Liver (tissue), 3 donors: ENCODE results near the gene EMILIN3.

Source experiments
- RAD21 ChIP-seq, 2 donors: IDR thresholded peaks; 2 replicates each; pipeline ENCODE4 v1.6.1; 2016; ENCODE audit warnings: antibody characterized with exemption in 2 of 2, mild to moderate bottlenecking in 2 of 2
- SP1 ChIP-seq: IDR thresholded peaks from 2 replicates; pipeline ENCODE4 v1.6.1; 2018; ENCODE audit warnings: antibody characterized with exemption, mild to moderate bottlenecking
- TAF1 ChIP-seq: conservative IDR thresholded peaks from 2 replicates; pipeline ENCODE4 v1.6.1; 2016; ENCODE audit warnings: antibody characterized with exemption, mild to moderate bottlenecking
- YY1 ChIP-seq: IDR thresholded peaks from 2 replicates; pipeline ENCODE4 v1.6.1; 2016; ENCODE audit warnings: antibody characterized with exemption, mild to moderate bottlenecking
- TF ChIP-seq, protein P1 (sequence below): fragments of 150-350 bp; IDR thresholded peaks from 2 replicates; pipeline ENCODE4 v1.5.1; 2017; ENCODE audit warnings: improper control_type of control experiment, low read depth, low read length; ENCODE audit not compliant: missing input control
- TF ChIP-seq, protein P2 (sequence below): IDR thresholded peaks from 2 replicates; pipeline ENCODE4 v1.6.1; 2016; ENCODE audit warnings: antibody characterized with exemption
- TF ChIP-seq, protein P3 (sequence below): IDR thresholded peaks from 2 replicates; pipeline ENCODE4 v1.6.1; 2016; ENCODE audit warnings: antibody characterized with exemption, mild to moderate bottlenecking
- donor health status: healthy.
- donor health status: healthy.

DNA sequence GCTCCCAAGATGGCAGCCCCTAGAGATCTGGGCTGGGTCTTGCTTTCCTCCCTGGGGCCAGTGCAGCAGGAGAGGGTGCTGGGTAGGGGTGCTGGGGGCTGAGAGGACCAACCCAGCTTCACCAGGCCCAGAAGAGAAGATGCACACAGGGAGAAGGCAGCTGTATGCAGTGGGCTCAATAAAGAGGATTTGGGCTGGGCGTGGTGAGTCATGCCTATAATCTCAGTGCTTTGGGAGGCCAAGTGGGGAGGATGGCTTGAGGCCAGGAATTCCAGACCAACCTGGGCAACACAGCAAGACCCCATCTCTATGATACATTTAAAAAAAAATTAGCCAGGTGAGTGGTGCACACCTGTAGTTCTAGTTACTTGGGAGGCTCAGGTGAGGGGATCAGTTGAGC lies 25.7 kb upstream of the EMILIN3 start:
- TF ChIP-seq, protein P1, sequence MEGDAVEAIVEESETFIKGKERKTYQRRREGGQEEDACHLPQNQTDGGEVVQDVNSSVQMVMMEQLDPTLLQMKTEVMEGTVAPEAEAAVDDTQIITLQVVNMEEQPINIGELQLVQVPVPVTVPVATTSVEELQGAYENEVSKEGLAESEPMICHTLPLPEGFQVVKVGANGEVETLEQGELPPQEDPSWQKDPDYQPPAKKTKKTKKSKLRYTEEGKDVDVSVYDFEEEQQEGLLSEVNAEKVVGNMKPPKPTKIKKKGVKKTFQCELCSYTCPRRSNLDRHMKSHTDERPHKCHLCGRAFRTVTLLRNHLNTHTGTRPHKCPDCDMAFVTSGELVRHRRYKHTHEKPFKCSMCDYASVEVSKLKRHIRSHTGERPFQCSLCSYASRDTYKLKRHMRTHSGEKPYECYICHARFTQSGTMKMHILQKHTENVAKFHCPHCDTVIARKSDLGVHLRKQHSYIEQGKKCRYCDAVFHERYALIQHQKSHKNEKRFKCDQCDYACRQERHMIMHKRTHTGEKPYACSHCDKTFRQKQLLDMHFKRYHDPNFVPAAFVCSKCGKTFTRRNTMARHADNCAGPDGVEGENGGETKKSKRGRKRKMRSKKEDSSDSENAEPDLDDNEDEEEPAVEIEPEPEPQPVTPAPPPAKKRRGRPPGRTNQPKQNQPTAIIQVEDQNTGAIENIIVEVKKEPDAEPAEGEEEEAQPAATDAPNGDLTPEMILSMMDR: no peak
- TF ChIP-seq, protein P2, sequence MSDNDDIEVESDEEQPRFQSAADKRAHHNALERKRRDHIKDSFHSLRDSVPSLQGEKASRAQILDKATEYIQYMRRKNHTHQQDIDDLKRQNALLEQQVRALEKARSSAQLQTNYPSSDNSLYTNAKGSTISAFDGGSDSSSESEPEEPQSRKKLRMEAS: no peak
- no peak for TF ChIP-seq RAD21 (IDR thresholded peaks at IDR 0.05)
- TF ChIP-seq, protein P3, sequence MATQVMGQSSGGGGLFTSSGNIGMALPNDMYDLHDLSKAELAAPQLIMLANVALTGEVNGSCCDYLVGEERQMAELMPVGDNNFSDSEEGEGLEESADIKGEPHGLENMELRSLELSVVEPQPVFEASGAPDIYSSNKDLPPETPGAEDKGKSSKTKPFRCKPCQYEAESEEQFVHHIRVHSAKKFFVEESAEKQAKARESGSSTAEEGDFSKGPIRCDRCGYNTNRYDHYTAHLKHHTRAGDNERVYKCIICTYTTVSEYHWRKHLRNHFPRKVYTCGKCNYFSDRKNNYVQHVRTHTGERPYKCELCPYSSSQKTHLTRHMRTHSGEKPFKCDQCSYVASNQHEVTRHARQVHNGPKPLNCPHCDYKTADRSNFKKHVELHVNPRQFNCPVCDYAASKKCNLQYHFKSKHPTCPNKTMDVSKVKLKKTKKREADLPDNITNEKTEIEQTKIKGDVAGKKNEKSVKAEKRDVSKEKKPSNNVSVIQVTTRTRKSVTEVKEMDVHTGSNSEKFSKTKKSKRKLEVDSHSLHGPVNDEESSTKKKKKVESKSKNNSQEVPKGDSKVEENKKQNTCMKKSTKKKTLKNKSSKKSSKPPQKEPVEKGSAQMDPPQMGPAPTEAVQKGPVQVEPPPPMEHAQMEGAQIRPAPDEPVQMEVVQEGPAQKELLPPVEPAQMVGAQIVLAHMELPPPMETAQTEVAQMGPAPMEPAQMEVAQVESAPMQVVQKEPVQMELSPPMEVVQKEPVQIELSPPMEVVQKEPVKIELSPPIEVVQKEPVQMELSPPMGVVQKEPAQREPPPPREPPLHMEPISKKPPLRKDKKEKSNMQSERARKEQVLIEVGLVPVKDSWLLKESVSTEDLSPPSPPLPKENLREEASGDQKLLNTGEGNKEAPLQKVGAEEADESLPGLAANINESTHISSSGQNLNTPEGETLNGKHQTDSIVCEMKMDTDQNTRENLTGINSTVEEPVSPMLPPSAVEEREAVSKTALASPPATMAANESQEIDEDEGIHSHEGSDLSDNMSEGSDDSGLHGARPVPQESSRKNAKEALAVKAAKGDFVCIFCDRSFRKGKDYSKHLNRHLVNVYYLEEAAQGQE: no peak
- TF ChIP-seq SP1: no peak
- TF ChIP-seq TAF1: no peak
- no peak for TF ChIP-seq YY1
